Measurements from ENCODE around the gene FBXW11. TPM values are rescaled to one million over a fixed set of nuclear protein-coding genes. Genes with fewer than 3 reads are reported as not detected.

FBXW11 gene
- total RNA-seq, 2 donors from 2014 or later = 29.0 to 64.6 TPM

DNA sequence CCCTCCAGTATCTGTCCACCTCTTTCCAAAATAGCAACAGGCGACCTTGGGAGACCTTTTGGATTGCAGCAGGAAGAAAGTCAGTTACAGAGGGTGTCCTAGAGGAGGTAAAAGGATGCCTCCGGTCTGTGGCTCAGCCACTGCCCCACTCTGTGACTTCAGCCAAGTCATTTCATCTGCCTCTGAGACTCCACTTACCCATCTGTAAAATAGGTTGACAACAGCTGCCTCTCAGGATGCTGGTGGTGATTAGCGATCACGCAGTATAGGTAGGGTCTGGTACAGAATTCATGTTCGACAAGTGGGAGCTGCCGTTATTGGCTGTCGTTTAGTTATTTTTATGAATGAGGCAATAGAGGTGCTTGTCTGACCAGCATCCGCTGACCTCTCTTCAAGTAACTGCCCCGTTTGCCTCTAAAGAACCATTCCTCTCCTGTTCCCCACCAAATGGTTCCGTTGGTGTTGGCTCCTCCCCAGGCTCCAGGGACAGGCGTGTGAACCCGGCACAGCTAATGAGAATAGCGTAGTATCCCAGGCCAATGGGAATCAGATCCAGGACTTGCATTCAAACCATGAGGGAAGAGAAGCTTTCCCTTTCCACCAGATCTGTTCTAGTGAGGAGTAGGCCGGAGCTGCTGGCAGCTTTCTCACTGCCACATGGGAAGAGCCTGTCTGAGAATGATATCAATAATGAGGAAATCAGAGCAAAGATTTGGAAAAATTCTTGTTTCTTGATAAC, 156.7 kb downstream of the FBXW11 start:
- no peak overlapping the region for H3K4me3 ChIP-seq
- no peak for DNase-seq
- 93 to 96% methylated on average over 14 of the region's 14 CpGs for WGBS, 2 donors
- no peaks in the 10 kb centered on the region for H3K4me1 ChIP-seq
- no peaks in the 10 kb centered on the region for H3K27me3 ChIP-seq
- TF ChIP-seq POLR2A (IDR thresholded peaks at IDR 0.05) (no peak), CTCF (IDR thresholded peaks at IDR 0.05) (no peak)
- no peaks in the 10 kb centered on the region for H3K9me3 ChIP-seq
- no peak for ATAC-seq
- H3K36me3 ChIP-seq (replicated peaks in 1 of 2; ENCODE audit: insufficient read depth in 1 of 2, low read depth in 2 of 2) = no peaks in the 10 kb centered on the region
- H3K27ac ChIP-seq = no peak overlapping the region
- intact Hi-C loops (cut with DNase I) = no loop called here

DNA sequence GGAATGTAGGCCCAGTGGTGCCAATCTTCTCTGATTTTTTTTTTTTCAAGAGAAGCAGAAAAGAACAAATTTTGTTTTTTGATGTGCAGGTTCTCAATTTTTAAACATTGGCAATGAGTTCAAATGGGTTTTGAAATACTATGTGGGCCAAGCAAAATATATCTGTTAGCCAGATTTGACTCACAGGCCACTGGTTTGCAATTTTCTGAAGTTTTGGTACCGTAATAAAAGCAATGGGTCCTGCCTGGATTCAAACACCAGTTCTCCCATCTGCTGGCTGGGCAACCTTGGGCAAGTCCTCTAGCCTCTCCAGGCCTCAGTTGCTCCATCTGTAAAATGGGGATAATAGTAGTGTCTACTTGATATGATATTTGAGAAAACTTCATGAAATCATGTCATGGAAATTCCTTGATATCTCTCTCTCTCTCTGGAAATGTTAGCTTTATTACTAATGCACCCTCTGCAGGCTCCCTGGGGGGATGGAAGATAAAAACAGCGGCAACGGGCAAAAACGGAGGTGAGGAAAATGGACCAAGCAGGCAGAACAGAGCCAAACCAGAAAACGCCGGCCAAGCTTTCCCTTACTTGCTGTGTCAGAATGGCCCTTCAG, 157.4 kb downstream of the FBXW11 start:
- Histone ChIP-seq H3K4me3 (no peak overlapping the region), H3K4me1 (no peaks in the 10 kb centered on the region), H3K27ac (no peak overlapping the region), H3K9me3 (no peaks in the 10 kb centered on the region), H3K27me3 (no peaks in the 10 kb centered on the region), H3K36me3 (replicated peaks in 1 of 2; ENCODE audit: insufficient read depth in 1 of 2, low read depth in 2 of 2) (no peaks in the 10 kb centered on the region)
- ATAC-seq (no peak), DNase-seq (no peak)
- intact Hi-C loops (cut with DNase I) = no loop called here
- WGBS, 2 donors = 85 to 93% methylated on average over 6 of the region's 6 CpGs
- no peak for TF ChIP-seq POLR2A (IDR thresholded peaks at IDR 0.05)

- intact Hi-C loops (cut with DNase I) = no loop called here
- WGBS, 2 donors = 91 to 95% methylated on average over 4 to 5 of the region's 5 CpGs
Observed at GRCh38 chr5:171848486-171848885, 158.0 kb downstream of the FBXW11 start.

GRCh38 chr5:171848006-171848405, 158.4 kb downstream of the FBXW11 start:
- DNase-seq (no peak), ATAC-seq (no peak)
- Histone ChIP-seq H3K4me3 (no peak overlapping the region), H3K27ac (no peak overlapping the region), H3K27me3 (no peaks in the 10 kb centered on the region), H3K36me3 (replicated peaks in 1 of 2; ENCODE audit: insufficient read depth in 1 of 2, low read depth in 2 of 2) (no peaks in the 10 kb centered on the region), H3K4me1 (no peaks in the 10 kb centered on the region), H3K9me3 (no peaks in the 10 kb centered on the region)
- intact Hi-C loops (cut with DNase I) = no loop called here
- WGBS, 2 donors = 79 to 87% methylated on average over 15 of the region's 15 CpGs
- TF ChIP-seq CTCF (IDR thresholded peaks at IDR 0.05) = no peak
- TF ChIP-seq POLR2A (IDR thresholded peaks at IDR 0.05) = no peak

More at GRCh38 chr5:171848486-171848885, 158.0 kb downstream of the FBXW11 start:
- ATAC-seq = no peak
- no peak for TF ChIP-seq POLR2A (IDR thresholded peaks at IDR 0.05)
- no peak for TF ChIP-seq CTCF (IDR thresholded peaks at IDR 0.05)
- Histone ChIP-seq H3K27ac (no peak overlapping the region), H3K4me3 (no peak overlapping the region), H3K4me1 (no peaks in the 10 kb centered on the region), H3K27me3 (no peaks in the 10 kb centered on the region), H3K9me3 (no peaks in the 10 kb centered on the region), H3K36me3 (replicated peaks in 1 of 2; ENCODE audit: insufficient read depth in 1 of 2, low read depth in 2 of 2) (no peaks in the 10 kb centered on the region)
- no peak for DNase-seq

DNA sequence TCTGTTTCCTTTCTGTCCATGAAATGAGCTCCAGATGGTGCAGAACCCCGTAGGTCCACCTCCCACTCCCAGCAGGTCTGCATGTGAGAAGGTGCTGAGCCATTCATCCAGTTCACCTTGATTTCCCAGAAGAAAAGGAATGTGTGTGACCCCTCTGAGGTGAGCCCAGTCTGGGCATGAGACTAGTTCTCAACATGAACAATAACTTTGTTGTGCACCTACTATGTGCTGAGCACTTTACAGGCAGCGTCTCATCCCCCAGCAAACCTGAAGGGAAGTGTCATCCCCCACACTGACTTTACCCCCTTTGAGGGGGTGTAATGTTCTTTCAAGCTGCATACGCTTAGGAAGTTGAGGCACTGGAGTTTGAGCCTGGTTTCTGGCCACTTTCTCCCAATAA, 159.4 kb downstream of the FBXW11 start:
- TF ChIP-seq POLR2A (IDR thresholded peaks at IDR 0.05) = no peak
- TF ChIP-seq CTCF (IDR thresholded peaks at IDR 0.05) = no peak
- no peak for DNase-seq
- WGBS, 2 donors = 91% methylated on average over 3 of the region's 3 CpGs
- ATAC-seq = no peak
- H3K9me3 ChIP-seq = no peaks in the 10 kb centered on the region
- H3K4me3 ChIP-seq = no peak overlapping the region
- no peaks in the 10 kb centered on the region for H3K27me3 ChIP-seq
- intact Hi-C loops (cut with DNase I) = no loop called here
- no peaks in the 10 kb centered on the region for H3K36me3 ChIP-seq (replicated peaks in 1 of 2; ENCODE audit: insufficient read depth in 1 of 2, low read depth in 2 of 2)
- no peaks in the 10 kb centered on the region for H3K4me1 ChIP-seq
- H3K27ac ChIP-seq = no peak overlapping the region

All from body of pancreas (tissue), 4 donors.